Astrocyte (in vitro differentiated cells and primary cell): ENCODE data around the gene DEFB131B.
"Not testable (repeated sequence)": the region's sequence is repeated elsewhere in the genome, so short reads cannot be mapped to it uniquely, and the experiment has no call there.

Source experiments
- CTCF ChIP-seq: IDR thresholded peaks from 2 replicates; pipeline ENCODE4 v1.5.1; 2011; ENCODE audit warnings: low read depth, mild to moderate bottlenecking, inconsistent platforms, low read length, moderate library complexity; ENCODE audit not compliant: insufficient read depth
- EZH2 ChIP-seq: IDR thresholded peaks from 2 replicates; pipeline ENCODE4 v1.6.1; 2012; ENCODE audit warnings: mild to moderate bottlenecking, low read length, inconsistent platforms; ENCODE audit not compliant: insufficient read depth

- not testable (repeated sequence) for TF ChIP-seq CTCF, EZH2
Measured at GRCh38 chr11:71910775-71911174, 32.5 kb downstream of the DEFB131B start.
